ENCODE results near the gene OR7C1. TPM values are rescaled to one million over a fixed set of nuclear protein-coding genes. Genes with fewer than 3 reads are reported as not detected.
"Not testable (repeated sequence)": the region's sequence is repeated elsewhere in the genome, so short reads cannot be mapped to it uniquely, and the experiment has no call there.

The OR7C1 gene
- total and polyA plus RNA-seq, 5 experiments from 2014 or later = not detected

DNA sequence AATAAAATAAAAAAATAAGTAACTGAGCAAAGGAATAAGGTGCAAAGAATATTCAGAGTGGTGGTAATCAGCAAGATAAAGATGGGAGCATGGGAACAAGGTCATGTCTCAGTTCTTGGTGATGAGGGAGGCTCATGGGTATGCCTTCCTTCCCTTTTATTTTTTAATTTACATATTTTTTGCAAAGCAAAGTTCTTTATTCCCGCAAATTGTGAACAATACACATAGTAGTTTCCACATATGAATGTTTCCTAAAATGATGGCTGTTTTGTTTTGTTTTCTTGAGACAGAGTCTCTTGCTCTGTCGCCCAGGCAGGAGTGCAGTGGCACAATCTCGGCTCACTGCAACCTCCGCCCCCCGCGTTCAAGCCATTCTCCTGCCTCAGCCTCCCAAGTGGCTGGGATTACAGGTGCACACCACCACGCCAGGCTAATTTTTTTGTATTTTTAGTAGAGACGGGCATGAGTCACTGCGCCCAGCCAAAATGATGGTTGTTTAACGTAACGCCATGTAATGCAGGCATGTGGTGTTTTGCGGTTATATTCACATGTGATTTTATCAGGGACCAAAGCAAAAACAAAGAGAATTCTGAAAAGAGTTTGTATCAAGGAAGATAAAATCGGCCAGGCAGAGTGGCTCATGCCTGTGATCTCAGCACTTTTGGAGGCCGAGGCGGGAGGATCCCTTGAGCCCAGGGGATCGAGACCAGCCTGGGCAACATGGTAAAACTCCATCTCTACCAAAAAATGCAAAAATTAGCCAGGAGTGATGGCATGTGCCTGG, 52.2 kb downstream of the OR7C1 start:
- DNase-seq = no peak
- peaks cover 0 to 5% (median 0%) of the 10 kb centered on the region in 9 donors for H3K9me3 Mint-ChIP-seq
- peaks cover 3 to 37% (median 15%) of the 10 kb centered on the region in 4 donors for H3K4me1 Mint-ChIP-seq
- H3K27me3 Mint-ChIP-seq = peaks cover 10 to 58% (median 18%) of the 10 kb centered on the region in 5 donors
- ATAC-seq = no peak
- H3K36me3 Mint-ChIP-seq = no peaks in the 10 kb centered on the region
- POLR2A ChIA-PET = no interaction called here
- no peak overlapping the region for H3K4me3 Mint-ChIP-seq
- no peak overlapping the region for H3K27ac Mint-ChIP-seq

DNA sequence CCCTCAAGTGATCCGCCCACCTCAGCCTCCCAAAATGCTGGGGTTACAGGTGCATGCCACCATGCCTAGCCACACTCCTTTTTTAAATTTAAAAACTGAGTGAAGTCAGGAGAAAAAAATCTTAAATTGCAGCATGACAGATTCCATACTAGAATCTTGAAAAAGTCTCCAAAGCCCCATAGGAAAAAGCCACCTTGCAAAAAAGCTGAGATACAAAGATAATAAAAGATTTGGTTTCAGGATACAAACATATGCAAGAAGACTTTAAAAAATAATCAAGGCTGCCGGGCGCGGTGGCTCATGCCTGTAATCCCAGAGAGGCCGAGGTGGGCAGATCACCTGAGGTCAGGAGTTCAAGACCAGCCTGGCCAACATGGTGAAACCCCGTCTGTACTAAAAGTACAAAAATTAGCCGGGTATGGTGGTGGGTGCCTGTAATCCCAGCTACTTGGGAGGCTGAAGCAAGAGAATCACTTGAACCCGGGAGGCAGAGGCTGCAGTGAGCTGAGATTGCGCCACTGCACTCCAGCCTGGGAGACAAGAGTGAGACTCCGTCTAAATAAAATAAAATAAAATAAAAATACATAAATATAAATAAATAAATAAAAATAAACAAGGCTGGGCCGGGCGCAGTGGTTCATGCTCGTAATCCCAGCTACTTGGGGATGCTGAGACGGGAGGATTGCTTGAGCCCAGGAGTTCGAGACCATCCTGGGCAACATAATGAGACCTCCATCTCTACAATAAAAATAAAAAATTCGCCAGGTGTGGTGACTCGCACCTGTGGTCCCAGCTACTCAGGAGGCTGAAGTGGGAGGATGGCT, 53.1 kb downstream of the OR7C1 start:
- not testable (repeated sequence) for ATAC-seq, H3K9me3 Mint-ChIP-seq, H3K27ac Mint-ChIP-seq, H3K36me3 Mint-ChIP-seq, H3K4me3 Mint-ChIP-seq, DNase-seq
- Mint-ChIP-seq H3K27me3 (peaks cover 13 to 64% (median 21%) of the 10 kb centered on the region in 5 donors), H3K4me1 (peaks cover 3 to 35% (median 14%) of the 10 kb centered on the region in 4 donors)
- POLR2A ChIA-PET = interaction anchor here (1.0 kb wide), 1 partner anchor 17 kb away, joined by 3 read pairs; no protein-coding TSS in a partner anchor

DNA sequence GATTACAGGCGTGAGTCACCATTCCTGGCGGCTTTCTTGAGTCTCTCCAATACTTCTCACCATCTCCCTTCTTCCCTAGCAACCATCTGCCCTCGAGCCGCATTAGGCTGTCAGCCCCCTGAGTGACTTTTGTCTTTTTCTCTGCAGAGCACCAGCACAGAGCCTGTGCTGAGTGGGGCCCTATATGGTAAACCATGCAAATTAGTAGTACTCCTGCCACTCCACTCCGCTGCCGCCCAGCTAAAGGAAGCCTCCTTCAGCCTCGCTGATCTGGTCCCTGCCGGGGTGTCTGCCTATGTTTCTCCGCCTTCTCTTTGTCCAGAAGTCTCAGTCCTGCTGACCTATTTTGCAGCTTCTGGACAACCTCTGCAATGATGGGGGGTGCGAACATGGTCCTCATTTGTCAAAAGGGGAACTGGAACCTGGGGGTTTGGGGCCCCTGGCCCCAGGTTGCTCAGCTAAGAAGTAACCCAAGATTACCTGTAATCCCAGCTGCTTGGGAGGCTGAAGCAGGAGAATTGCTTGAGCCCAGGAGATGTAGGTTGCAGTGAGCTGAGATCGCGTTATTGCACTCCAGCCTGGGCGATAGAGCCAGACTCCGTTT, 54.3 kb downstream of the OR7C1 start:
- ATAC-seq = peak in 1 of 2 donors; percentile 79
- H3K27ac Mint-ChIP-seq, POLR2A ChIA-PET, DNase-seq, H3K9me3 Mint-ChIP-seq, H3K36me3 Mint-ChIP-seq: not testable (repeated sequence)
- H3K27me3 Mint-ChIP-seq = peaks cover 14 to 68% (median 28%) of the 10 kb centered on the region in 5 donors
- H3K4me3 Mint-ChIP-seq = peak overlapping the region in 1 of 10 donors; percentile 34
- H3K4me1 Mint-ChIP-seq = peaks cover 6 to 35% (median 17%) of the 10 kb centered on the region in 4 donors

DNA sequence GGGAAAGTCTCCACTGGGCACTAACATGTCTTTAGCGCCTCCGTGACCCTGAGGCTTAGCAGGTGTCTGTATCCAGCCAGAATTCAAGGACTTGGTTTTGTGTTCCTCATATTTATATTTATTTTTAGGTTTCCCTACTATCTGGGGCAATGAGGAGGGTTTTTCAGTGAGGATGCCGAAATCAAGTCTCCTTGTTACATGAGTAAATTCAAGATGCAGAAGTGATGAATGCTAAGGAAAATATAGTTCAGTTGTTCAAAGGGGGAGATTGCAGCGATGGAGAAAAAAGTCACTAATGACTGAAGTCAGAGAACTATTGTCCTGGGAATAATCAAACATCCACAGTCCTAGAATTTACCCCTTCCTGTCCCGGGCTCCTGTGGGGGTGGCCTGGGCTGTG, 55.8 kb downstream of the OR7C1 start:
- no peak overlapping the region for H3K27ac Mint-ChIP-seq
- DNase-seq = no peak
- peaks cover 0 to 2% (median 0%) of the 10 kb centered on the region in 9 donors for H3K9me3 Mint-ChIP-seq
- POLR2A ChIA-PET = no interaction called here
- no peak for ATAC-seq
- H3K27me3 Mint-ChIP-seq = peaks cover 13 to 67% (median 17%) of the 10 kb centered on the region in 5 donors
- no peak overlapping the region for H3K4me3 Mint-ChIP-seq
- no peaks in the 10 kb centered on the region for H3K36me3 Mint-ChIP-seq
- peaks cover 5 to 29% (median 16%) of the 10 kb centered on the region in 4 donors for H3K4me1 Mint-ChIP-seq

DNA sequence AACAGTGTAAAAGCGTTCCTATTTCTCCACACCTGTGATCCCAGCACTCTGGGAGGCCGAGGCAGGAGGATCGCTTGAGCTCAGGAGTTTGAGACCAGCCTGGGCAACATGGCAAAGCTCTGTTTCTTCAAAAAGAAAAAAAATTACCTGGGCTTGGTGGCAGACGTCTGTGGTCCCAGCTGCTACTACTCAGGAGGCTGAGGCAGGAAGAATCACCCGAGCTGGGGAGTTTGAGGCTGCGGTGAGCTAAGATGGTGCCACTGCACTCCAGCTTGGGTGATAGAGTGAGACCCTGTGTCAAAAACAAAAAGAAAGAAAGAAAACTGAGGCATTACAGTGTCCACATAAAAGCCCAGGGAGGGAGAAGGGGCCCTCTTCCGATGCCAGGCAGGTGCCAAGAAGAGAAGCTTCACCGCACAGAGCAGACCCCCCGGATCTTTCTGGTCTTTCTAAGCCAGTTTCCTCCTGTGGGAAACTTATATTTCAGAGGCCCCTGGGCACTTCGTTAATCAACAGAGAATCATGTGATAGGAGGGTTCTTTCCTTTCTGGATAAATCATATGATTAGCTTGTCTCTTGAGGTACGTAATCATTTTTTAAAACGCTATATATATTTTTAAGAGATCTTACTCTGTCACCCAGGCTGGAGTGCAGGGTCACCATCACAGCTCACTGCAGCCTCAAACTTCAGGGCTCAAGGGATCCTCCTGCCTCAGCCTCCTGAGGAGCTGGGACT, 56.7 kb downstream of the OR7C1 start, which contains the start of gene ADGRE2:
Gene ADGRE2, minus strand, starts transcription at position 451 of the 736 bp plus-strand sequence. CDS start 1,804 bp downstream, outside the sequence.
- Mint-ChIP-seq H3K4me3 (peak within 1 kb of the TSS in 4 of 10 donors; percentile 14 to 61 (median 28)), H3K27me3 (peaks cover 14 to 70% (median 23%) of the 10 kb centered on the region in 5 donors), H3K27ac (peak within 1 kb of the TSS in 2 of 10 donors; percentile 27 to 34), H3K4me1 (peaks cover 5 to 26% (median 16%) of the 10 kb centered on the region in 4 donors)
- POLR2A ChIA-PET, H3K36me3 Mint-ChIP-seq, ATAC-seq, DNase-seq, H3K9me3 Mint-ChIP-seq: not testable (repeated sequence)

DNA sequence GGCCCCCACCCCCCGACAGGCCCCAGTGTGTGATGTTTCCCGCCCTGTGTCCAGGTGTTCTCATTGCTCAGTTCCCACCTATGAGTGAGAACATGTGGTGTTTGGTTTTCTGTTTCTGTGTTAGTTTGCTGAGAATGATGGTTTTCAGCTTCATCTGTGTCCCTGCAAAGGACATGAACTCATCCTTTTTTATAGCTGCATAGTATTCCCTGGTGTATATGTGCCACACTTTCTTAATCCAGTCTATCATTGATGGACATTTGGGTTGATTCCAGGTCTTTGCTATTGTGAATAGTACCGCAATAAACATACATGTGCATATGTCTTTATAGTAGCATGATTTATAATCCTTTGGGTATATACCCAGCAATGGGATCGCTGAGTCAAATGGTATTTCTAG, 57.3 kb downstream of the OR7C1 start:
- Mint-ChIP-seq H3K27ac (peak overlapping the region in 2 of 10 donors; percentile 27 to 34), H3K4me3 (peak overlapping the region in 4 of 10 donors; percentile 14 to 61 (median 28)), H3K4me1 (peaks cover 5 to 24% (median 16%) of the 10 kb centered on the region in 4 donors), H3K27me3 (peaks cover 12 to 69% (median 25%) of the 10 kb centered on the region in 5 donors)
- H3K36me3 Mint-ChIP-seq, POLR2A ChIA-PET, H3K9me3 Mint-ChIP-seq, DNase-seq, ATAC-seq: not testable (repeated sequence)

DNA sequence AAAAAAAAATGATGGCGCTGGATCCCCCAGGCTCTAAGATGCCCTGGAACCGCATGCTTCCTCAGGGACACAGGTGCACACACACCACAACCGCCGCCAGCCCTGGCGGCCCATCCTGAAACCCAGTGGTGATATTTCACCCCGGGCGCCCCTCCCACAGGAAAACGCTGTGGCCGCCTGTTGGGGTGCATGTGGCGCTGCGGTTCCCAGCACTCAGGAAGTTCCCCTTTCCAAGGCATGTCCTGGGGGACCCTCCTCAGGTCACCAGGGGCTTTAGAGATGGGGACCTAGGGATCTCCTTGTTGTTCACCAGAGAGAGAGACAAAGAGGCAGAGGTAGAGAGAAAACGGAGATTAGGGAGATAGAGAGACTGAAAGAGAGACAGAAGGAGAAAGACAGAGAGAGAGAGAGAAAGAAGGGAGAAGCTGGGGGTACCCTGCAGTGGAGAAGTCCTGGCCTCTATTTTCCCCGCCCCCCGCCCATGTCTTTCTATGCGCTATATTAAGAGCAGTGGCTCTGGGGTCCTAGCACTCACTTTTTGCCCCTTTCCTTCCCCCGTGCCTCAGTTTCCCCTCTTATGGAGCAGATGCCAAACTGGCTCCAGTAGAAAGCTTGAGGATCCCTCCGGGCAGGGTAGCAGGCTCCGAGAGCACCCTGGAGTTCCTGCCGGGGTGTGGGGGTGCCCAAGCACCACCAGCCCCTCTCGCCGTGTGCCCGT, 59.0 kb downstream of the OR7C1 start:
- no peaks in the 10 kb centered on the region for H3K36me3 Mint-ChIP-seq
- POLR2A ChIA-PET = no interaction called here
- peak overlapping the region in 9 of 10 donors; percentile 1 to 88 (median 52) for H3K4me3 Mint-ChIP-seq
- ATAC-seq (no peak), DNase-seq (no peak)
- H3K27me3 Mint-ChIP-seq = peaks cover 12 to 69% (median 28%) of the 10 kb centered on the region in 5 donors
- H3K27ac Mint-ChIP-seq = peak overlapping the region in 1 of 10 donors; percentile 68
- peaks cover 5 to 24% (median 16%) of the 10 kb centered on the region in 4 donors for H3K4me1 Mint-ChIP-seq
- peaks cover 0 to 4% (median 0%) of the 10 kb centered on the region in 9 donors for H3K9me3 Mint-ChIP-seq

DNA sequence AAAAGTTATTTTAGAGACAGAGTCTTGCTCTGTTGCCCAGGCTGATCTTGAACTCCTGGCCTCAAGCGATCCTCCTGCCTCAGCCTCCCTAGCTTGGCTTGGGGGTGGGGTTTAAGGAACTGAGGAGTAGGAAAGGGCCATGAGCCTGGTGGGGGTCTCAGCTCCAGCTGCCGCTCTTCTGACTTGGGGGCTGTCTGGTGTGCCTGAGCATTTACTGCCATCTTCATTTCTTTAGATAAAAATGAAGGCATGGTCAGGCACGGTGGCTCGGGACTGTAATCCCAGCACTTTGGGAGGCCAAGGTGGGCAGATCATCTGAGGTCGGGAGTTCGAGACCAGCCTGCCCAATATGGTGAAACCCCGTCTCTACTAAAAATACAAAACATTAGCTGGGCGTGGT, 59.7 kb downstream of the OR7C1 start:
- H3K27me3 Mint-ChIP-seq = peaks cover 12 to 65% (median 24%) of the 10 kb centered on the region in 5 donors
- peaks cover 5 to 20% (median 16%) of the 10 kb centered on the region in 4 donors for H3K4me1 Mint-ChIP-seq

DNA sequence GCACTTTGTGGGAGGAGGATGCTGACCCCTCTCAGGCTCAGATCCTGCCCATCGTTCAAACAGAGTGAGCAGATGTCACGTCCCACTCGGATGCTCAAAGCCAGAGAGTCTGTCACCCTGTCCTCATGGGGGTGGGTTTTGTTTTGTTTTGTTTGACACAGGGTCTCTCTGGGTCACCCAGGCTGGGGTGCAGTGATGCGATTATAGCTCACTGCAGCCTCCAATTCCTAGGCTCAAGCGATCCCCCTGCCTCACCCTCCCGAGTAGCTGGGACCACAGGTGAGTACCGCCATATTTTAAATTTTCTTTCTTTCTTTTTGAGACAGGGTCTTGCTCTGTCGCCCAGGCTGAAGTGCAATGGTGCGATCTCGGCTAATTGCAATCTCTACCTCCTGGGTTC, 60.6 kb downstream of the OR7C1 start:
- Mint-ChIP-seq H3K4me1 (peaks cover 5 to 20% (median 16%) of the 10 kb centered on the region in 4 donors), H3K9me3 (peaks cover 0 to 4% (median 0%) of the 10 kb centered on the region in 9 donors), H3K27me3 (peaks cover 15 to 69% (median 24%) of the 10 kb centered on the region in 5 donors), H3K36me3 (no peaks in the 10 kb centered on the region), H3K4me3 (no peak overlapping the region), H3K27ac (no peak overlapping the region)
- POLR2A ChIA-PET = no interaction called here
- ATAC-seq (no peak), DNase-seq (no peak)

More for the DNA sequence above, 59.7 kb downstream of the OR7C1 start:
- H3K36me3 Mint-ChIP-seq, DNase-seq, ATAC-seq, H3K27ac Mint-ChIP-seq, POLR2A ChIA-PET, H3K9me3 Mint-ChIP-seq: not testable (repeated sequence)
- H3K4me3 Mint-ChIP-seq = peak overlapping the region in 5 of 10 donors; percentile 24 to 88 (median 51)

DNA sequence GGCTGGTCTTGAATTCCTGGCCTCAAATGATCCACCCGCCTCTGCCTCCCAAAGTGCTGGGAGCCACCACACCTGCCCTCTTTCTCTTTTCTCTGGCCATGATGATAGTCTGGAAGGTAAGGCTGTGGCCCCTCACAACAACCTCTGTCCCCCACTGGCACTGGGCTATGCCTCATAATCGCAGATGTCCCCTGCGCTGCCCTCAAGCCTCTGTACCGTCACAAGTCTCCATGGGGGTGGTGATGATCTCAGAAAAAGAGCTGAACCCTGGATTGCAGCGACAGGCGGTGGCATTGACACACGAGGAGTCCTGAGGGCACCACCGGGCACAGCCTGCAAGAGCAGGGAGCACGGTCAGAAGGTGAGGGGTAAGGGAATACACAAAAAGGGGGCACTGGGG, 61.3 kb downstream of the OR7C1 start:
- ATAC-seq, POLR2A ChIA-PET, H3K4me3 Mint-ChIP-seq, DNase-seq, H3K36me3 Mint-ChIP-seq, H3K27ac Mint-ChIP-seq, H3K9me3 Mint-ChIP-seq: not testable (repeated sequence)
- H3K4me1 Mint-ChIP-seq = peaks cover 5 to 20% (median 16%) of the 10 kb centered on the region in 4 donors
- peaks cover 12 to 63% (median 28%) of the 10 kb centered on the region in 5 donors for H3K27me3 Mint-ChIP-seq

DNA sequence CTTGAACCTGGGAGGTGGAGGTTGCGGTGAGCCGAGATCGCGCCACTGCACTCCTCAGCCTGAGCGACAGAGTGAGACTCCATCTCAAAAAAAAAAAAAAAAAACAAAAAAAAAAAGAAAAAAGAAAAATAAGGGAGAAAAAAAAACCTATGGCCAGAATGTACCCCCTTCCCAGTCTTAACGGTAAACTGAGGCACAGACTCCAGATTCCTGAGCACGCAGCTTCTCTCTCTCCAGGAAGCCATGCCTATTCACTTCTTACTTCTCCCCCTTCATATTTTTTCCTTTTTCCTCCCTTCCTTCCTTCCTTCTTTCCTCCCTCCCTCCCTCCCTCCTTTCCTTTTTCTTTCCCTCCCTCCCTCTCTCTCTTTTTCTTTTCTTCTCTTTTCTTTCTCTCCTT, 62.0 kb downstream of the OR7C1 start:
- H3K36me3 Mint-ChIP-seq = no peaks in the 10 kb centered on the region
- H3K4me1 Mint-ChIP-seq = peaks cover 5 to 20% (median 16%) of the 10 kb centered on the region in 4 donors
- no peak overlapping the region for H3K4me3 Mint-ChIP-seq
- ATAC-seq = no peak
- peaks cover 10 to 56% (median 34%) of the 10 kb centered on the region in 5 donors for H3K27me3 Mint-ChIP-seq
- H3K9me3 Mint-ChIP-seq = peaks cover 0 to 4% (median 0%) of the 10 kb centered on the region in 9 donors
- H3K27ac Mint-ChIP-seq = no peak overlapping the region
- POLR2A ChIA-PET = no interaction called here
- no peak for DNase-seq

Measured in naive thymus-derived CD8-positive, alpha-beta T cell (primary cell).